Trophoblast cell (in vitro differentiated cells and primary cell): ENCODE measurements around the gene KATNAL1. TPM values are rescaled to one million over a fixed set of nuclear protein-coding genes. Genes with fewer than 3 reads are reported as not detected.

ENCODE experiments used
- DNase-seq, 2 donors: peaks; one replicate each; pipeline ENCODE4 v3.0.0-alpha.2; 2016
- H2AFZ ChIP-seq: 2 replicates; pipeline ENCODE4 v1.6.1; 2013; ENCODE audit warnings: low read length, moderate library complexity, mild to moderate bottlenecking; ENCODE audit not compliant: insufficient read depth, poor library complexity
- H2AK5ac ChIP-seq: 2 replicates; pipeline ENCODE4 v1.6.1; 2013; ENCODE audit warnings: mild to moderate bottlenecking, low read length
- H2BK120ac ChIP-seq: 2 replicates; pipeline ENCODE4 v1.6.1; 2013; ENCODE audit warnings: low read length, mild to moderate bottlenecking, moderate library complexity; ENCODE audit not compliant: insufficient read depth, poor library complexity
- H2BK12ac ChIP-seq: 2 replicates; pipeline ENCODE4 v1.6.1; 2013; ENCODE audit warnings: mild to moderate bottlenecking, low read length, moderate library complexity
- H2BK5ac ChIP-seq: 2 replicates; pipeline ENCODE4 v1.6.1; 2013; ENCODE audit warnings: low read length, low read depth, moderate library complexity, mild to moderate bottlenecking; ENCODE audit not compliant: poor library complexity
- H3K14ac ChIP-seq: 2 replicates; pipeline ENCODE4 v1.6.1; 2013; ENCODE audit warnings: mild to moderate bottlenecking, low read length
- H3K18ac ChIP-seq: 2 replicates; pipeline ENCODE4 v1.6.1; 2013; ENCODE audit warnings: mild to moderate bottlenecking, low read length
- H3K23ac ChIP-seq: 2 replicates; pipeline ENCODE4 v1.6.1; 2013; ENCODE audit warnings: low read length
- H3K27ac ChIP-seq: 2 replicates; pipeline ENCODE4 v1.5.1; 2013; ENCODE audit warnings: low read depth, mild to moderate bottlenecking, inconsistent platforms, low read length, moderate library complexity
- H3K27me3 ChIP-seq: 2 replicates; pipeline ENCODE4 v1.6.1; 2013; ENCODE audit warnings: inconsistent platforms, mild to moderate bottlenecking, low read length, moderate library complexity; ENCODE audit not compliant: insufficient read depth
- H3K36me3 ChIP-seq, 2 experiments: 1 replicate in 1 of 2; 2 replicates in 1 of 2; pipeline ENCODE4 v1.6.1; 2013; ENCODE audit warnings: low read length in 2 of 2, mild to moderate bottlenecking in 2 of 2, moderate library complexity in 1 of 2; ENCODE audit not compliant: insufficient read depth in 2 of 2, control insufficient read depth in 1 of 2
- H3K4ac ChIP-seq: 2 replicates; pipeline ENCODE4 v1.6.1; 2013; ENCODE audit warnings: low read depth, mild to moderate bottlenecking, low read length, moderate library complexity
- H3K4me1 ChIP-seq, 2 experiments: 1 replicate in 1 of 2; 2 replicates in 1 of 2; pipeline ENCODE4 v1.6.1; 2013; ENCODE audit warnings: low read length in 2 of 2, mild to moderate bottlenecking in 2 of 2, moderate library complexity in 1 of 2; ENCODE audit not compliant: insufficient read depth in 2 of 2, control insufficient read depth in 1 of 2
- H3K4me2 ChIP-seq: 2 replicates; pipeline ENCODE4 v1.6.1; 2013; ENCODE audit warnings: inconsistent platforms, mild to moderate bottlenecking, low read length, moderate library complexity
- H3K4me3 ChIP-seq: 2 replicates; pipeline ENCODE4 v1.5.1; 2013; ENCODE audit warnings: mild to moderate bottlenecking, low read depth, low read length, inconsistent platforms
- H3K79me1 ChIP-seq: one replicate; pipeline ENCODE4 v1.6.1; 2013; ENCODE audit warnings: low read length
- H3K79me2 ChIP-seq: 2 replicates; pipeline ENCODE4 v1.6.1; 2013; ENCODE audit warnings: low read length, mild to moderate bottlenecking; ENCODE audit not compliant: control insufficient read depth, insufficient read depth, poor library complexity
- H3K9ac ChIP-seq: 2 replicates; pipeline ENCODE4 v1.6.1; 2013; ENCODE audit warnings: mild to moderate bottlenecking, low read length
- H3K9me3 ChIP-seq: 2 replicates; pipeline ENCODE4 v1.6.1; 2013; ENCODE audit warnings: low read depth, mild to moderate bottlenecking, control low read depth, inconsistent platforms, low read length; ENCODE audit not compliant: insufficient read depth
- H4K12ac ChIP-seq: 2 replicates; pipeline ENCODE4 v1.6.1; 2013; ENCODE audit warnings: low read depth, mild to moderate bottlenecking, low read length, moderate library complexity
- H4K8ac ChIP-seq: 2 replicates; pipeline ENCODE4 v1.6.1; 2013; ENCODE audit warnings: low read depth, mild to moderate bottlenecking, low read length, moderate library complexity
- H4K91ac ChIP-seq: one replicate; pipeline ENCODE4 v1.6.1; 2013; ENCODE audit warnings: low read depth, mild to moderate bottlenecking, low read length, moderate library complexity
- WGBS: extraction: QIAGEN DNeasy Blood & Tissue Kit; methylation state at CpG from one replicate; pipeline ENCODE4 v1.1.7; 2013; ENCODE audit warnings: missing lambda C conversion rate; ENCODE audit not compliant: insufficient read length, insufficient coverage; ENCODE audit errors: extremely low coverage; 5-methylcytosine and 5-hydroxymethylcytosine counted together
- polyA plus RNA-seq: library from polyadenylated mRNA; stranded (reverse); fragments of 200-250 nt; gene quantifications from 2 replicates; pipeline ENCODE4 v1.2.3, GENCODE V29; 2013

Gene KATNAL1
- 5.2 and 6.2 TPM in 2 replicates for polyA plus RNA-seq

GRCh38 chr13:30307194-30307970, at the start of gene KATNAL1:
KATNAL1 (minus strand) TSS chr13:30307551; CDS start chr13:30283777, 23,774 bp downstream.
- Histone ChIP-seq H3K9ac (peak within 1 kb of the TSS; percentile 83), H3K14ac (peak within 1 kb of the TSS; percentile 97), H2BK5ac (peak within 1 kb of the TSS; percentile 80), H3K4me3 (peak within 1 kb of the TSS; percentile 97), H2AK5ac (peak within 1 kb of the TSS; percentile 84), H3K36me3 (no peaks in the 10 kb centered on the region), H3K4me2 (peak within 1 kb of the TSS; percentile 65), H2BK12ac (peak within 1 kb of the TSS; percentile 55), H2BK120ac (peak within 1 kb of the TSS; percentile 92), H3K23ac (no peak within 1 kb of the TSS), H4K8ac (peak within 1 kb of the TSS; percentile 99), H3K18ac (peak within 1 kb of the TSS; percentile 98), H3K4ac (peak within 1 kb of the TSS; percentile 97), H4K91ac (peak within 1 kb of the TSS; percentile 97), H3K79me1 (peaks cover 11% of the 10 kb centered on the region), H3K27me3 (no peaks in the 10 kb centered on the region), H4K12ac (peak within 1 kb of the TSS; percentile 97), H3K9me3 (no peaks in the 10 kb centered on the region), H3K4me1 (peaks cover 2 to 3% of the 10 kb centered on the region in 2 experiments), H3K27ac (peak within 1 kb of the TSS; percentile 81), H3K79me2 (peaks cover 6% of the 10 kb centered on the region), H2AFZ (peak within 1 kb of the TSS; percentile 99)
- no CpG with 5 or more reads among the region's 71 CpGs for WGBS
- DNase-seq: peak; percentile 14 to 55

- H2BK12ac ChIP-seq: no peak overlapping the region
- H3K27me3 ChIP-seq: no peaks in the 10 kb centered on the region
- no peak overlapping the region for H4K8ac ChIP-seq
- H3K9ac ChIP-seq: no peak overlapping the region
- no peak overlapping the region for H3K18ac ChIP-seq
- no peak overlapping the region for H3K23ac ChIP-seq
- DNase-seq: no peak
- no peaks in the 10 kb centered on the region for H3K79me2 ChIP-seq
- no peak overlapping the region for H2BK5ac ChIP-seq
- no peak overlapping the region for H4K91ac ChIP-seq
- no peak overlapping the region for H2AFZ ChIP-seq
- WGBS: no CpG with 5 or more reads among the region's 6 CpGs
- H3K4me2 ChIP-seq: no peak overlapping the region
- H3K14ac ChIP-seq: no peak overlapping the region
- H3K79me1 ChIP-seq: no peaks in the 10 kb centered on the region
- H4K12ac ChIP-seq: no peak overlapping the region
- H3K27ac ChIP-seq: no peak overlapping the region
- H3K4me3 ChIP-seq: no peak overlapping the region
- H3K4me1 ChIP-seq: peaks cover 0 to 4% of the 10 kb centered on the region in 2 experiments
- no peak overlapping the region for H3K4ac ChIP-seq
- H3K36me3 ChIP-seq: no peaks in the 10 kb centered on the region
- peaks cover 1% of the 10 kb centered on the region for H3K9me3 ChIP-seq
- no peak overlapping the region for H2BK120ac ChIP-seq
- no peak overlapping the region for H2AK5ac ChIP-seq
Observed at GRCh38 chr13:30355839-30356238, 48.5 kb upstream of the KATNAL1 start.

- H2BK120ac ChIP-seq: no peak overlapping the region
- H2BK12ac ChIP-seq: no peak overlapping the region
- H4K12ac ChIP-seq: no peak overlapping the region
- H3K9me3 ChIP-seq: peaks cover 1% of the 10 kb centered on the region
- H2AFZ ChIP-seq: no peak overlapping the region
- no CpG with 5 or more reads among the region's 7 CpGs for WGBS
- H3K18ac ChIP-seq: no peak overlapping the region
- no peak overlapping the region for H4K91ac ChIP-seq
- no peak overlapping the region for H2BK5ac ChIP-seq
- H3K4ac ChIP-seq: no peak overlapping the region
- H3K36me3 ChIP-seq: no peaks in the 10 kb centered on the region
- H2AK5ac ChIP-seq: no peak overlapping the region
- peak in 1 of 2 donors; percentile 23 for DNase-seq
- H3K23ac ChIP-seq: no peak overlapping the region
- peaks cover 0 to 4% of the 10 kb centered on the region in 2 experiments for H3K4me1 ChIP-seq
- no peak overlapping the region for H3K4me3 ChIP-seq
- H3K79me1 ChIP-seq: no peaks in the 10 kb centered on the region
- H3K79me2 ChIP-seq: no peaks in the 10 kb centered on the region
- no peaks in the 10 kb centered on the region for H3K27me3 ChIP-seq
- H3K4me2 ChIP-seq: no peak overlapping the region
- no peak overlapping the region for H4K8ac ChIP-seq
- no peak overlapping the region for H3K9ac ChIP-seq
- H3K27ac ChIP-seq: no peak overlapping the region
- no peak overlapping the region for H3K14ac ChIP-seq
Observed at GRCh38 chr13:30355384-30355699, 48.0 kb upstream of the KATNAL1 start.

GRCh38 chr13:30354493-30355383, 47.4 kb upstream of the KATNAL1 start:
- no peak overlapping the region for H2BK12ac ChIP-seq
- H2AFZ ChIP-seq: no peak overlapping the region
- no peak overlapping the region for H3K18ac ChIP-seq
- no peak overlapping the region for H2BK5ac ChIP-seq
- no peaks in the 10 kb centered on the region for H3K36me3 ChIP-seq
- H3K4me1 ChIP-seq: peaks cover 0 to 4% of the 10 kb centered on the region in 2 experiments
- H4K91ac ChIP-seq: no peak overlapping the region
- H3K14ac ChIP-seq: no peak overlapping the region
- no peak overlapping the region for H3K23ac ChIP-seq
- H3K9me3 ChIP-seq: peaks cover 1% of the 10 kb centered on the region
- no peak overlapping the region for H3K9ac ChIP-seq
- no peak overlapping the region for H3K27ac ChIP-seq
- no peaks in the 10 kb centered on the region for H3K79me2 ChIP-seq
- H4K12ac ChIP-seq: no peak overlapping the region
- H2BK120ac ChIP-seq: no peak overlapping the region
- H3K79me1 ChIP-seq: no peaks in the 10 kb centered on the region
- H3K4me3 ChIP-seq: no peak overlapping the region
- no peak overlapping the region for H3K4me2 ChIP-seq
- WGBS: no CpG with 5 or more reads among the region's 17 CpGs
- no peaks in the 10 kb centered on the region for H3K27me3 ChIP-seq
- H3K4ac ChIP-seq: no peak overlapping the region
- peak; percentile 88 to 92 for DNase-seq
- H4K8ac ChIP-seq: no peak overlapping the region
- no peak overlapping the region for H2AK5ac ChIP-seq
